ENCODE data around the gene GAS7. TPM values are rescaled to one million over a fixed set of nuclear protein-coding genes. Genes with fewer than 3 reads are reported as not detected.
A peak's percentile ranks its signal among the peaks of the same experiment; 100 is the strongest.

The GAS7 gene
- total RNA-seq, 6 donors from 2014 or later = 19.9 to 87.1 (median 41.5) TPM

DNA sequence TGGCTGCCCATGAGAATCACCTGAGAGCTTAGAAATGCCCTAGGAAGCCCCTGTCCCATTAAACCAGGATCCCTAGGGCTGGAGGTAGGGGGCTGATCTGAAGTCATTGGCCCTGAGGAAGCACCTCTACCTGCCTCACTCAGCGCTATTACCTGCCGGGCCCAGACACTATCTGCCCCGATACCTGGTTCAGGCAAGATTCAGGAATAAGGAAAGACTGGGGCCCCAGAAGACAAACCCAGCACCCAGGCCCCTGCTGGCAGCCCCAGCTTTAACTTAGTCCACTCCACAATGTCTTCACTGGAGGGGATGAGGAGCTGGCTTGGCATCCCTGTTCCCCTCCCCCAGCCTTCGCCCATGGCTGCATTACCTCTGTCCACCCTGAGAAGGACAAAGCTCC, 126.3 kb downstream of the GAS7 start:
- no peak for ATAC-seq (ENCODE audit: low FRiP score in 2 of 2)
- no peaks in the 10 kb centered on the region for H3K36me3 ChIP-seq

DNA sequence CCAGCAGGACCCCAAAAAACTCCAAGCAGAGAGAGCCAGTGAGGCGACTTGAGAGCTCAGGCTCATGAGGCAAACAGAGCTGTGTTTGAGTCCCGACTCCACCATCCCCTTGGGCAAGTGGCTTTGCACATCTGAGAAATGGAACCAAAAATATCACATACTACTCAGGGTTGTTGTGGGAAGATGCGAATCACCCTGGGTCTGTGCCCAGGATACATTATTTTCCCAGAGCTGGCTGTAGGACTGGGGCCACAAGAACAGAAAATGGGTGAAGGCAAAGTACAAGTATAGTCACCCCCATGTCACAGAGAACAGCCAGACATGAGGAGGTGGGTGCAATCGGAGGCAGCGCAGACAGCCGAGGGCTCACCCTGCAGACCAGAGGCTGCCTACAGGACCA, 127.3 kb downstream of the GAS7 start:
- DNase-seq (no peak), ATAC-seq (ENCODE audit: low FRiP score in 2 of 2) (no peak)
- no peak overlapping the region for H3K27ac ChIP-seq
- no peaks in the 10 kb centered on the region for H3K36me3 ChIP-seq
- TF ChIP-seq, protein P1, sequence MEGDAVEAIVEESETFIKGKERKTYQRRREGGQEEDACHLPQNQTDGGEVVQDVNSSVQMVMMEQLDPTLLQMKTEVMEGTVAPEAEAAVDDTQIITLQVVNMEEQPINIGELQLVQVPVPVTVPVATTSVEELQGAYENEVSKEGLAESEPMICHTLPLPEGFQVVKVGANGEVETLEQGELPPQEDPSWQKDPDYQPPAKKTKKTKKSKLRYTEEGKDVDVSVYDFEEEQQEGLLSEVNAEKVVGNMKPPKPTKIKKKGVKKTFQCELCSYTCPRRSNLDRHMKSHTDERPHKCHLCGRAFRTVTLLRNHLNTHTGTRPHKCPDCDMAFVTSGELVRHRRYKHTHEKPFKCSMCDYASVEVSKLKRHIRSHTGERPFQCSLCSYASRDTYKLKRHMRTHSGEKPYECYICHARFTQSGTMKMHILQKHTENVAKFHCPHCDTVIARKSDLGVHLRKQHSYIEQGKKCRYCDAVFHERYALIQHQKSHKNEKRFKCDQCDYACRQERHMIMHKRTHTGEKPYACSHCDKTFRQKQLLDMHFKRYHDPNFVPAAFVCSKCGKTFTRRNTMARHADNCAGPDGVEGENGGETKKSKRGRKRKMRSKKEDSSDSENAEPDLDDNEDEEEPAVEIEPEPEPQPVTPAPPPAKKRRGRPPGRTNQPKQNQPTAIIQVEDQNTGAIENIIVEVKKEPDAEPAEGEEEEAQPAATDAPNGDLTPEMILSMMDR (IDR thresholded peaks at IDR 0.05) = no peak
- TF ChIP-seq POLR2AphosphoS5 (IDR thresholded peaks at IDR 0.05) (no peak), POLR2A (IDR thresholded peaks at IDR 0.05) (no peak), EP300 (IDR thresholded peaks at IDR 0.05) (no peak)
- 88 to 94% methylated on average over 4 to 6 of the region's 6 CpGs for WGBS, 2 donors
- H3K4me3 ChIP-seq = no peak overlapping the region
- no peaks in the 10 kb centered on the region for H3K9me3 ChIP-seq
- H3K27me3 ChIP-seq = no peaks in the 10 kb centered on the region
- H3K4me1 ChIP-seq = peaks cover 0 to 6% (median 0%) of the 10 kb centered on the region in 4 donors

More for the DNA sequence above, 126.3 kb downstream of the GAS7 start:
- no peak for TF ChIP-seq POLR2A (IDR thresholded peaks at IDR 0.05)
- TF ChIP-seq, protein P1 (IDR thresholded peaks at IDR 0.05) = no peak
- no peak for TF ChIP-seq POLR2AphosphoS5 (IDR thresholded peaks at IDR 0.05)
- TF ChIP-seq EP300 (IDR thresholded peaks at IDR 0.05) = no peak
- Histone ChIP-seq H3K27ac (no peak overlapping the region), H3K9me3 (no peaks in the 10 kb centered on the region), H3K4me3 (no peak overlapping the region), H3K4me1 (peaks cover 0 to 6% (median 0%) of the 10 kb centered on the region in 4 donors), H3K27me3 (no peaks in the 10 kb centered on the region)
- 96 to 98% methylated on average over 4 of the region's 4 CpGs for WGBS, 2 donors
- DNase-seq = no peak

GRCh38 chr17:10070690-10071089, 127.7 kb downstream of the GAS7 start:
- Histone ChIP-seq H3K36me3 (no peaks in the 10 kb centered on the region), H3K9me3 (no peaks in the 10 kb centered on the region), H3K27me3 (no peaks in the 10 kb centered on the region), H3K4me3 (no peak overlapping the region), H3K4me1 (peaks cover 0 to 6% (median 0%) of the 10 kb centered on the region in 4 donors), H3K27ac (no peak overlapping the region)
- WGBS, 2 donors = 84 to 92% methylated on average over 3 of the region's 3 CpGs
- no peak for DNase-seq
- no peak for ATAC-seq (ENCODE audit: low FRiP score in 2 of 2)
- no peak for TF ChIP-seq EP300 (IDR thresholded peaks at IDR 0.05)

GRCh38 chr17:10069301-10069700, 129.1 kb downstream of the GAS7 start:
- Histone ChIP-seq H3K4me1 (peaks cover 0 to 7% (median under 1%) of the 10 kb centered on the region in 4 donors), H3K36me3 (no peaks in the 10 kb centered on the region), H3K27ac (peak overlapping the region in 1 of 4 donors; percentile 22), H3K9me3 (peaks cover 0 to 4% (median 0%) of the 10 kb centered on the region in 4 donors), H3K4me3 (no peak overlapping the region), H3K27me3 (no peaks in the 10 kb centered on the region)
- DNase-seq (peak in 1 of 2 donors; percentile 37), ATAC-seq (ENCODE audit: low FRiP score in 2 of 2) (peak; percentile 65 to 78)
- 57 to 67% methylated on average over 5 of the region's 5 CpGs for WGBS, 2 donors
- TF ChIP-seq POLR2AphosphoS5 (IDR thresholded peaks at IDR 0.05) (peak in 1 of 2 donors; percentile 15), EP300 (IDR thresholded peaks at IDR 0.05) (no peak), POLR2A (IDR thresholded peaks at IDR 0.05) (no peak)
- TF ChIP-seq, protein P1 (IDR thresholded peaks at IDR 0.05) = no peak

GRCh38 chr17:10067446-10068143, 130.8 kb downstream of the GAS7 start:
- ATAC-seq (ENCODE audit: low FRiP score in 2 of 2) (no peak), DNase-seq (no peak)
- H3K4me3 ChIP-seq = no peak overlapping the region
- H3K27ac ChIP-seq = no peak overlapping the region
- H3K9me3 ChIP-seq = peaks cover 0 to 4% (median 0%) of the 10 kb centered on the region in 4 donors
- 81 to 84% methylated on average over 7 to 8 of the region's 8 CpGs for WGBS, 2 donors
- TF ChIP-seq EP300 (IDR thresholded peaks at IDR 0.05) (no peak), POLR2A (IDR thresholded peaks at IDR 0.05) (no peak), POLR2AphosphoS5 (IDR thresholded peaks at IDR 0.05) (no peak)
- TF ChIP-seq, protein P1 (IDR thresholded peaks at IDR 0.05) = no peak
- H3K36me3 ChIP-seq = no peaks in the 10 kb centered on the region
- H3K27me3 ChIP-seq = no peaks in the 10 kb centered on the region
- H3K4me1 ChIP-seq = peaks cover 0 to 15% (median 15%) of the 10 kb centered on the region in 4 donors
